H1 (cell line): ENCODE measurements around the gene KIAA1671. TPM values are rescaled to one million over a fixed set of nuclear protein-coding genes. Genes with fewer than 3 reads are reported as not detected.
"Not testable (repeated sequence)": the region's sequence is repeated elsewhere in the genome, so short reads cannot be mapped to it uniquely, and the experiment has no call there.

Experiments
- CTCF ChIA-PET: fragments of 300-600 bp; sonication (Branson Sonifier 250); formaldehyde crosslinking; loops from one replicate; lab custom pipeline; 2021; ENCODE audit not compliant: partially characterized antibody; lab: Charles Lee
- POLR2A ChIA-PET: fragments of 300-600 bp; sonication (Branson Sonifier 250); formaldehyde crosslinking; loops from one replicate; lab custom pipeline; 2021; ENCODE audit warnings: inconsistent platforms; ENCODE audit not compliant: partially characterized antibody; lab: Charles Lee
- DNase-seq, 2 experiments: peaks; one replicate each; pipeline versions ENCODE4 v3.0.0 to v3.0.0-alpha.2; 2010 to 2022; ENCODE audit warnings: low spot score in 2 of 2, low read depth in 1 of 2, mixed read lengths in 1 of 2
- FAIRE-seq: peaks from 2 replicates; lab custom pipeline; 2011; peaks lifted over from hg19 to GRCh38; lab: Jason Lieb, UNC
- H2AFZ ChIP-seq: 2 replicates; pipeline ENCODE4 v1.8.1; 2012; ENCODE audit warnings: low read length, inconsistent platforms
- H2AK5ac ChIP-seq: 2 replicates; pipeline ENCODE4 v1.6.1; 2013; ENCODE audit warnings: low read depth, low read length
- H2BK120ac ChIP-seq: replicated peaks from 2 replicates; pipeline ENCODE3; 2013; ENCODE audit warnings: low read depth, low read length, inconsistent platforms
- H2BK12ac ChIP-seq: 2 replicates; pipeline ENCODE4 v1.6.1; 2013; ENCODE audit warnings: low read depth, low read length
- H2BK15ac ChIP-seq: 2 replicates; pipeline ENCODE4 v1.6.1; 2013; ENCODE audit warnings: low read length
- H2BK20ac ChIP-seq: 2 replicates; pipeline ENCODE4 v1.6.1; 2013; ENCODE audit warnings: low read length
- H2BK5ac ChIP-seq: 2 replicates; pipeline ENCODE4 v1.6.1; 2013; ENCODE audit warnings: low read depth, low read length
- H3K14ac ChIP-seq: 2 replicates; pipeline ENCODE4 v1.6.1; 2013; ENCODE audit warnings: inconsistent platforms; ENCODE audit not compliant: insufficient read length
- H3K18ac ChIP-seq: 2 replicates; pipeline ENCODE4 v1.6.1; 2013; ENCODE audit warnings: low read length; ENCODE audit errors: extremely low read depth
- H3K23ac ChIP-seq: 2 replicates; pipeline ENCODE4 v1.6.1; 2013; ENCODE audit warnings: inconsistent platforms; ENCODE audit not compliant: insufficient read length
- H3K23me2 ChIP-seq: 2 replicates; pipeline ENCODE4 v1.6.1; 2013; ENCODE audit warnings: low read depth, low read length
- H3K27ac ChIP-seq: 2 replicates; pipeline ENCODE4 v1.6.1; 2011; ENCODE audit warnings: low read depth, low read length, inconsistent platforms
- H3K27me3 ChIP-seq, 4 experiments: replicated peaks in 1 of 4; 1 replicate in 1 of 4; 2 replicates in 3 of 4; pipeline versions ENCODE4 v1.6.1 to v1.8.1; 2011 to 2013; ENCODE audit warnings: low read length in 3 of 4, mild to moderate bottlenecking in 3 of 4, inconsistent platforms in 2 of 4, mixed read lengths in 2 of 4, moderate library complexity in 1 of 4; ENCODE audit not compliant: control insufficient read depth in 3 of 4, insufficient read depth in 3 of 4; ENCODE audit errors: extremely low read depth in 1 of 4
- H3K36me3 ChIP-seq, 4 experiments: 2 replicates each; pipeline versions ENCODE4 v1.6.1 to v1.8.1; 2011 to 2013; ENCODE audit warnings: mild to moderate bottlenecking in 4 of 4, low read length in 3 of 4, moderate library complexity in 2 of 4, control low read depth in 1 of 4, inconsistent platforms in 1 of 4; ENCODE audit not compliant: insufficient read depth in 4 of 4, control insufficient read depth in 2 of 4
- H3K4ac ChIP-seq: replicated peaks from 2 replicates; pipeline ENCODE3; 2013; ENCODE audit warnings: low read length, low read depth, mixed read lengths, inconsistent platforms; ENCODE audit not compliant: insufficient read length
- H3K4me1 ChIP-seq, 4 experiments: replicated peaks in 1 of 4; 1 replicate in 1 of 4; 2 replicates in 3 of 4; pipeline versions ENCODE4 v1.6.1 to v1.8.1; 2011 to 2013; ENCODE audit warnings: low read length in 3 of 4, inconsistent platforms in 2 of 4, mixed read lengths in 1 of 4; ENCODE audit not compliant: insufficient read depth in 4 of 4, control insufficient read depth in 3 of 4
- H3K4me2 ChIP-seq, 2 experiments: 2 replicates each; pipeline versions ENCODE4 v1.6.1 to v1.8.1; 2011 to 2013; ENCODE audit warnings: low read depth in 2 of 2, low read length in 2 of 2, control low read depth in 1 of 2, inconsistent platforms in 1 of 2, mild to moderate bottlenecking in 1 of 2; ENCODE audit not compliant: insufficient read depth in 1 of 2
- H3K4me3 ChIP-seq, 4 experiments: fragments of 200-600, 300-600 bp in 1 of 4; sonication (generic), shearing (Covaris generic), sonication (Bioruptor Twin) in 1 of 4; 2 replicates each; pipeline versions ENCODE4 v1.5.1 to v1.8.1; 2011 to 2016; ENCODE audit warnings: low read length in 4 of 4, low read depth in 3 of 4, control low read depth in 2 of 4, inconsistent platforms in 2 of 4, mild to moderate bottlenecking in 2 of 4, mixed read lengths in 1 of 4, moderate library complexity in 1 of 4; ENCODE audit not compliant: insufficient read depth in 2 of 4; ENCODE audit errors: extremely low read depth in 1 of 4
- H3K56ac ChIP-seq: replicated peaks from 2 replicates; pipeline ENCODE3; 2013; ENCODE audit warnings: low read depth, mild to moderate bottlenecking, mixed read lengths, low read length, inconsistent platforms; ENCODE audit not compliant: insufficient read length
- H3K79me1 ChIP-seq: 2 replicates; pipeline ENCODE4 v1.6.1; 2013; ENCODE audit warnings: low read depth, low read length, control low read depth
- H3K79me2 ChIP-seq, 2 experiments: 2 replicates each; pipeline versions ENCODE4 v1.6.1 to v1.8.1; 2012 to 2013; ENCODE audit warnings: low read length in 2 of 2, mild to moderate bottlenecking in 2 of 2, inconsistent platforms in 1 of 2; ENCODE audit not compliant: insufficient read depth in 2 of 2, control insufficient read depth in 1 of 2
- H3K9ac ChIP-seq, 4 experiments: replicated peaks in 1 of 4; 1 replicate in 1 of 4; 2 replicates in 3 of 4; pipeline versions ENCODE4 v1.6.1 to v1.8.1; 2011 to 2013; ENCODE audit warnings: low read depth in 3 of 4, low read length in 3 of 4, control low read depth in 2 of 4, mild to moderate bottlenecking in 2 of 4, moderate library complexity in 2 of 4, inconsistent platforms in 1 of 4; ENCODE audit errors: extremely low read depth in 1 of 4
- H3K9me3 ChIP-seq, 2 experiments: 2 replicates each; pipeline versions ENCODE4 v1.6.1 to v1.8.1; 2012 to 2013; ENCODE audit warnings: mild to moderate bottlenecking in 2 of 2, moderate library complexity in 2 of 2, control low read depth in 1 of 2, inconsistent platforms in 1 of 2, low read depth in 1 of 2, low read length in 1 of 2, mixed read lengths in 1 of 2; ENCODE audit not compliant: insufficient read depth in 2 of 2
- H4K20me1 ChIP-seq, 2 experiments: replicated peaks in 1 of 2; 2 replicates each; pipeline versions ENCODE3 to v1.8.1; 2011 to 2013; ENCODE audit warnings: inconsistent platforms in 2 of 2, low read length in 2 of 2, mild to moderate bottlenecking in 1 of 2; ENCODE audit not compliant: insufficient read depth in 2 of 2, control insufficient read depth in 1 of 2
- H4K5ac ChIP-seq: 2 replicates; pipeline ENCODE4 v1.6.1; 2013; ENCODE audit warnings: low read length, low read depth, mixed read lengths, inconsistent platforms; ENCODE audit not compliant: insufficient read length
- H4K8ac ChIP-seq: 2 replicates; pipeline ENCODE4 v1.8.0; 2013; ENCODE audit warnings: mild to moderate bottlenecking, moderate library complexity, low read length, inconsistent platforms; ENCODE audit not compliant: insufficient read depth; ENCODE audit errors: extremely low read depth
- H4K91ac ChIP-seq: replicated peaks from 2 replicates; pipeline ENCODE3; 2013; ENCODE audit warnings: low read length, mixed read lengths, inconsistent platforms; ENCODE audit not compliant: insufficient read length
- polyA plus RNA-seq, 7 experiments: library from polyadenylated mRNA; depleted of rRNA in 3 of 7; stranded (reverse) in 5 of 7; unstranded in 2 of 7; fragments of >200 nt in 5 of 7; fragments of 200-250 nt in 2 of 7; gene quantifications; 1 replicate in 5 of 7; 2 replicates in 1 of 7; 4 replicates in 1 of 7; pipeline versions ENCODE4 v1.2.1 to v1.2.3, GENCODE V29; 2011 to 2013; ENCODE audit warnings: missing spikeins in 2 of 7, mixed read lengths in 2 of 7
- total RNA-seq: library from RNA; stranded (reverse); fragmentation: NEBNext Ultra II Directional; extraction: Animal tissue kit (Norgen Biotek cat#: 25700); gene quantifications from 2 replicates; pipeline ENCODE4 v1.2.1, GENCODE V29; 2021

Gene KIAA1671
- total and polyA plus RNA-seq, 2 of the 8 experiments (the other 6 are each of a cell fraction or from before 2014, with no cell fraction given), result 6.4 to 23.9 TPM

GRCh38 chr22:25233706-25234105 is 281.2 kb downstream of the KIAA1671 start:
- H3K79me1 ChIP-seq, POLR2A ChIA-PET, H3K14ac ChIP-seq, H3K23ac ChIP-seq, H3K4me3 ChIP-seq, H3K27ac ChIP-seq, H4K91ac ChIP-seq, H3K27me3 ChIP-seq, H2AFZ ChIP-seq, H3K4me2 ChIP-seq, H3K23me2 ChIP-seq, H3K4me1 ChIP-seq, H4K5ac ChIP-seq, H3K36me3 ChIP-seq, H2BK20ac ChIP-seq, H3K9ac ChIP-seq, H3K18ac ChIP-seq, H3K79me2 ChIP-seq, H2BK120ac ChIP-seq, H2BK15ac ChIP-seq, H3K4ac ChIP-seq, H2BK5ac ChIP-seq, H4K20me1 ChIP-seq, H4K8ac ChIP-seq, H3K9me3 ChIP-seq, H3K56ac ChIP-seq, H2BK12ac ChIP-seq, H2AK5ac ChIP-seq, DNase-seq, FAIRE-seq: not testable (repeated sequence)
- CTCF ChIA-PET, result interaction anchor here (1.1 to 2.0 kb wide), 3 partner anchors 12 to 152 kb away, joined by 3 to 4 read pairs (median 3); no protein-coding TSS in a partner anchor
